Prostate gland (tissue), 2 donors: ENCODE measurements around the gene SPATA6L.

ENCODE experiments used
- POLR2A ChIP-seq: fragments of 450-650 bp; IDR thresholded peaks from one replicate; pipeline ENCODE4 v1.6.1; 2016; ENCODE audit warnings: antibody characterized with exemption, mild to moderate bottlenecking
- POLR2AphosphoS5 ChIP-seq: sonication (generic); formaldehyde crosslinking; IDR thresholded peaks from one replicate; pipeline ENCODE4 v1.6.1; 2017; ENCODE audit warnings: antibody characterized with exemption
- TF ChIP-seq, protein P1 (sequence below), 4 experiments: fragments of 200-600 bp in 2 of 4; fragments of 450-650 bp in 2 of 4; sonication (generic) in 2 of 4; IDR thresholded peaks; 1 replicate in 3 of 4; 2 replicates in 1 of 4; pipeline ENCODE4 v1.5.1; 2016 to 2019; ENCODE audit warnings: antibody characterized with exemption in 4 of 4, mild to moderate bottlenecking in 2 of 4, moderate library complexity in 2 of 4

- TF ChIP-seq, protein P1, sequence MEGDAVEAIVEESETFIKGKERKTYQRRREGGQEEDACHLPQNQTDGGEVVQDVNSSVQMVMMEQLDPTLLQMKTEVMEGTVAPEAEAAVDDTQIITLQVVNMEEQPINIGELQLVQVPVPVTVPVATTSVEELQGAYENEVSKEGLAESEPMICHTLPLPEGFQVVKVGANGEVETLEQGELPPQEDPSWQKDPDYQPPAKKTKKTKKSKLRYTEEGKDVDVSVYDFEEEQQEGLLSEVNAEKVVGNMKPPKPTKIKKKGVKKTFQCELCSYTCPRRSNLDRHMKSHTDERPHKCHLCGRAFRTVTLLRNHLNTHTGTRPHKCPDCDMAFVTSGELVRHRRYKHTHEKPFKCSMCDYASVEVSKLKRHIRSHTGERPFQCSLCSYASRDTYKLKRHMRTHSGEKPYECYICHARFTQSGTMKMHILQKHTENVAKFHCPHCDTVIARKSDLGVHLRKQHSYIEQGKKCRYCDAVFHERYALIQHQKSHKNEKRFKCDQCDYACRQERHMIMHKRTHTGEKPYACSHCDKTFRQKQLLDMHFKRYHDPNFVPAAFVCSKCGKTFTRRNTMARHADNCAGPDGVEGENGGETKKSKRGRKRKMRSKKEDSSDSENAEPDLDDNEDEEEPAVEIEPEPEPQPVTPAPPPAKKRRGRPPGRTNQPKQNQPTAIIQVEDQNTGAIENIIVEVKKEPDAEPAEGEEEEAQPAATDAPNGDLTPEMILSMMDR (IDR thresholded peaks at IDR 0.05), result no peak
- peak; percentile 59 for TF ChIP-seq POLR2AphosphoS5
- TF ChIP-seq POLR2A, result no peak
These were observed 69.9 kb downstream of the SPATA6L start for GRCh38 chr9:4596165-4596922.
